DMS79 (cell line): ENCODE data around the gene FOXP1.
"Not testable (repeated sequence)": the region's sequence is repeated elsewhere in the genome, so short reads cannot be mapped to it uniquely, and the experiment has no call there.

Experiments
- DNase-seq: peaks from one replicate; lab custom pipeline; 2025; lab: John Stamatoyannopoulos, UW

The FOXP1 gene

GRCh38 chr3:71033681-71034220, 549.8 kb downstream of the FOXP1 start:
- DNase-seq: no peak

DNA sequence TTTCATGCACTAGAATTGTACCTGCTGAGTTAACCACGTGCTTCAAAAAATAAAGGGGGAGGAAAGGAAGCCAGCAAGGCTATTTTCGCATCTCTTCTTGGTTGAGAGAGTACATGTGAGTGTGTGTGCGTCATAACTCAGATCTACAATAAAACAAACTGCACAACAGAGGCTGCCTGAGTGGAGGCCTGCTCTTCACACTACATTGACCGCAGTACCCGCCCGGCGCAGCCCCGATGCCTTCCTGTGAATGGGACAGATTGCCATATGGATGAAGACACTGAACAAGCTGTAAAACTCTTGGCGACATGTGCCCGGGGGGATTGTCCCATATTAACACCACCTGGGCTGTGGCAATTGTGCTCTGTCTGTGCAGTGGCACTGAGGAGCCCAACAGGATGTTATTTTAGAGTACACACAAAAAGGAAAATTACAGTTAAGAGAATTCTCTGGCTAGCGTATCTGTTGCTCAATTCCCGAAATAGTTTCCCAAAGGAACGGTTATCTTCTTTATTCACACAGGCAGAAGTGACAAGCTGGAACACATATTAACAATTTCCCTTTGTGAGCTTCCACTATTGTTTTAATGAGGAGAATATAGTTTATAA, 551.5 kb downstream of the FOXP1 start:
- no peak for DNase-seq

- no peak for DNase-seq
Measured at GRCh38 chr3:71031181-71031580, 552.3 kb downstream of the FOXP1 start.

DNA sequence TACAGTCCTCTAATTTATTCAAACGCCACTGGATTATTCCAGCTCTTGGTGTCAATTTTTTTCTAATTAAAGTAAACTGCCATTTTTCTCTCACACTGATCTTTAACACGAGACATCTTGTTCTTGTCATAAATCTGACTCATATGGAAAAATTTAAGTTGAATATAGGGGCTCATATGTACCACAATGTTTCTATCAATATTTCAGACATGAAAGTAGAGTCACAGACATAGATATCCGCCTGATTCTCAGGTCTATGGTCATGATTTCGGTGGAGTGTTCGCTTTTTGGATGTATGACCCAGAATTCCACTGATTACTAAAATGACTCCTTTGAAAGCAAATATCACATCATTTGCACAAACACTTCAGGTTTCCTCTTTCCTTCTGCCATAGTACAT, 552.8 kb downstream of the FOXP1 start:
- no peak for DNase-seq

GRCh38 chr3:71029770-71030169, 553.8 kb downstream of the FOXP1 start:
- DNase-seq: no peak

DNA sequence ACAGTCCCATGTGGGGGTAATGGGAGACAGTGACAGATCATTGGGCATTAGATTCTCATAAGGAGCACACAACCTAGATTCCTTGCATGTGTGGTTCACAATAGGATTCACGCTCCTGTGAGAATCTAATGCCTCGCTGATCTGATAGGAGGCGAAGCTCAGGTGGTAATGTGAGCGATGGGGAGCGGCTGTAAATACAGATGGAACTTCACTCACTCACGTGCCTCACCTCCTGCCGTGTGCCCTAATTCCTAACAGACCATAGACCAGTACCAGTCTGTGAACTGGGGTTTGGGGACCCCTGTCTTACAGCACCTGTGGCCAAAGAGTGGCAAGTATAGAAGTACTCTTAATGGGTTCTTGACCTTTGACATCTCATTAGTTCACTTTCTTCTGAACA, 554.7 kb downstream of the FOXP1 start:
- no peak for DNase-seq

DNA sequence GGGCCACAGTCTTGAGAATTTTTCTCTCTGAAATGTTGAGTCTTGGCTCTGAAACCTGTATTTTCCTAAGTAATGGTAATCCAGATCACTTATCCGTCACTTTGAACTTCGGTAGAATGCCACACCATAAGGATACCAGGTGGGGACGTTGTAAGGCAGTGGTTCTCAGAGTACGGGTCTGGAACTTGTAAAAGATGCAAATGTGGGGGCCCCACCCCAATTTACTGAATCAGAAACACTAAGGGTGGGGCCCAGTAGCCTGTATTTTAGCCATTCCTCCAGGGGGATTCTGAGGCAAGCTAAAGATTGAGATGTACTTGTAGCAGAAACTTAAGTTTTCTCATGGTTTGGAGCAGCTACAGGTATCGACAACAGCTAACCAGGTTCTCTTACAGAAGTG, 555.3 kb downstream of the FOXP1 start:
- DNase-seq: no peak

DNA sequence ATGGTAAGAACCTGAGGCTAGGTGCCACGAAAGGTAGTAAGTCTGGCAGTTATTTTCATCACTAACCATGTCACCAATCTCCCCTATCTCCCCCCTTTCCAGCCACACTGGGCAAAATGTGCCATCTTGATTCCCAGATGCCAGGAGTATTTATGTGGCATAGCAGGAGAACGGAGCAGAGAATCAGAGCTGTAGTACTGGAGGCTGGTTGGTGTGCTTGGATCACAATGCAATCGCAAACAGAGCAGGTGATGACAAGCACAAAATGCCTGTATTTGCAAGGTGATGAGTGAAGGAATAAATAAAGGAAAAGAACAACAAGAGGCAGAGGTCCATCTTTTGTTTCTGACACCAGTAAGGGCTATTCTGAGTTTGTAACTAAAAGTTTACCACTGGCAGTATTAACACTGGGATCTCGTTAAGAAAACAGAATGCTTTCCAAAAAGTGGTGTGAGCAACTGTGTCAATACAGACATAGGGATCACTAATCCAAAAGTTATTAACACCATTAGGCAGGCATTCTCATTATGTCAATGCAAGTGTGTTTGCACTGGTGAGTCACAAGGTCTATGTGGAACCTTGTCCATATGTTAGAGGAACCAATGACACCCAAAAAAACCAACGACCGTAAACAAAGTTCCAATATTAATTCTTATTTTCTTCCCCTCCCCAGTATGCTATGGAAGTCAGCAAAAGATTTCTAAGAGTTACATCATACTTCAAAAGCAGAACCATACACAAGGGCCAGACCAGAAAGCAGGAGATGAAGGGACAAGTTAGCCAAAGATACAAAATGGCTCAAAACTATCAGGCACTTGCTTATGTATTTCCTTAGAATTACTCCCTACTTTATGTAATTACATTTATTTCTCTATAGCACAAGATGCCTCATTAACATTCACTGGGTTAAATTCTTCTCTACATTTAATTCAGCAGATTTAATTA, 556.6 kb downstream of the FOXP1 start:
- DNase-seq: no peak

DNA sequence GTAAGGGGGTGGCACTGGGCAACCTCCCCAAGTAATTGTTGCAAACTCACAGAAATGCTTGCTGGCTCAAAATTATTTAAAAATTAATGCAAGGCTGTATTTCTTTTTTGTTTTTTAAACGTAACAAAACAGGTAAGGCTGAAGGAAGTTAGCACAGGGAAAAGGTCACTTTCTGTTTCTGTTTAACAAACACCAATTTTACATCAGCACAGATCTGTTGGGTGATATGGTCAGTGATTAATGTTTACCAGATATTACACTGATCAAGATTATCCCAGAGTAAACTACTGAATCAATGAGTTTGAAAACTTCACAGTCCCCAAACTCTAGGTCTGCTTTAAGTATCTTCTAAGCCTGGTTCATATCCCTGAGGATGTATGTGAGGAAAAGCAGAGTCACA, 558.0 kb downstream of the FOXP1 start:
- DNase-seq: no peak

- no peak for DNase-seq
Measured at GRCh38 chr3:71025010-71025409, 558.5 kb downstream of the FOXP1 start.

DNA sequence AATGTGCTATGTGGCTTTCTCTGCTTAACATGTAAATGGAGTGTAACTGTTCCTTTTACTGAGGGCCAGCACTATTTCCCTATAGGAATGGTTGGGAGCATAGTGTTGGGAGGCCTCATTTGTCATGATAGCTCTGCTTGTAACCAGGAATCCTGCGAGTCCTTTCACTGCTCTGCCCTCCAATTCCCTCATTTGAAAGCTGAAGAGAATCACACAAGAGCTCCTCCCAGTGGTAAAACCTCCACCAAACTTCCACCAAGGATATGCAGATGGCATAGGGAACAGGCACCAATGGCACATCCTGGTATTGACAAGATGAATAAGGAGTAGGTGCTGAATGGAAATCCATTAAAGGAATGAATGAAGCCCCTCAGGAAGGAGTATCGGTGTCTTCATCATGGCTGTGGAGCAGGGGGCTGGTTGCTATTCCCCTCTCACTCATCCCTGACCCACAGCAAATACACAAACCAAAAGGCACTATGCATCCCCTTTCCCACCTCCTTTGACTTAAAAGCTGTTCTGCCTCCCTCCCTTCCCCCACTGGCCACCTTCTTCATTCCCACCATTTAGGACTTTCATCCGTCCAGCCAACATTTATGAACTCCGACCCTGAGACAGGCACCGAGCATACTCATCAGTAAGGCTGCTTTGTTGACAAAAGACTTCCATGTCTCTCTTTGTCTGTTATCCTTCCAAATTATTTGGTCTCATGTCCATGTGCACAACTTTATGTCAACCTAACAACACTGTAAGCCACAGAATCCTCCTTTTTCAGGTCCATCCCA, 560.8 kb downstream of the FOXP1 start:
- no peak for DNase-seq

DNA sequence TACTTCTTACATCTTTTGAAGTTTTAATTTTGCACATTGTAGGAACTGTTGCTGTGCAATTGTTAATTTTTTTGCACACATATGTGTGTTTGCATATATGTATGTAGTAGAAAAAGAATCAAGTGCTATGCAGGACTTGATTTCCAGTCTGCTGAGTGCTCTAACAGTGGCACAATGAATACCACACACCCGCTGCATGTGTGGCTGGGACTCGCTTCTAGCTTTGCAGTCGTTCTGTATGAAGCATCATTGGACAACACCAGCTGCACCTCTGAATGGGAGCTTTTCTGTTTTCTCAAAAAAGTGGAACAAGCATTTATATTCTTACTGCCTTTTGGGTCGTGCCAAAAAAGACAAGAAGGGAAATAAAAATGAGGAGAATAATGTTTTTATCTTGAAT, 564.7 kb downstream of the FOXP1 start:
- no peak for DNase-seq

- no peak for DNase-seq
Measured at GRCh38 chr3:71016178-71016845, 567.2 kb downstream of the FOXP1 start.

GRCh38 chr3:71014616-71015015, 568.9 kb downstream of the FOXP1 start:
- DNase-seq: not testable (repeated sequence)

DNA sequence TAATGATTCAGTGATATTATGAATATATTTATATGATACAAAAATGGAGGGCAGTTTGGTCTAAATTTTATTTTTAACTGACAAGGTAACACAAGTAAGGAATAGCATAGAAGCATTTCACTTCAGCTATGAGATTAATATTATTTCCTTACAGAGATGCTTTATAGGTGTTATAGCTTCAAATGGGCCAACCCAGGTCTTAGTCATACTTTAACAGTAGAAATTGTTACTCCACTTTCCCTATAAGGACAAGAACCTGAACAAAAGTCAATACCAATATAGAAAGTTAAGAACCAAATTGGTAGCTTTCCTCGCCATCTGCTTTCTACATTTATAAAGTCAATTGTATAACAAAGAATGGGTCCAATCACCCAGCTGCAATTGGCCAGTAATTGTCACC, 570.6 kb downstream of the FOXP1 start:
- DNase-seq: no peak

GRCh38 chr3:71011565-71012287, 571.8 kb downstream of the FOXP1 start:
- no peak for DNase-seq

DNA sequence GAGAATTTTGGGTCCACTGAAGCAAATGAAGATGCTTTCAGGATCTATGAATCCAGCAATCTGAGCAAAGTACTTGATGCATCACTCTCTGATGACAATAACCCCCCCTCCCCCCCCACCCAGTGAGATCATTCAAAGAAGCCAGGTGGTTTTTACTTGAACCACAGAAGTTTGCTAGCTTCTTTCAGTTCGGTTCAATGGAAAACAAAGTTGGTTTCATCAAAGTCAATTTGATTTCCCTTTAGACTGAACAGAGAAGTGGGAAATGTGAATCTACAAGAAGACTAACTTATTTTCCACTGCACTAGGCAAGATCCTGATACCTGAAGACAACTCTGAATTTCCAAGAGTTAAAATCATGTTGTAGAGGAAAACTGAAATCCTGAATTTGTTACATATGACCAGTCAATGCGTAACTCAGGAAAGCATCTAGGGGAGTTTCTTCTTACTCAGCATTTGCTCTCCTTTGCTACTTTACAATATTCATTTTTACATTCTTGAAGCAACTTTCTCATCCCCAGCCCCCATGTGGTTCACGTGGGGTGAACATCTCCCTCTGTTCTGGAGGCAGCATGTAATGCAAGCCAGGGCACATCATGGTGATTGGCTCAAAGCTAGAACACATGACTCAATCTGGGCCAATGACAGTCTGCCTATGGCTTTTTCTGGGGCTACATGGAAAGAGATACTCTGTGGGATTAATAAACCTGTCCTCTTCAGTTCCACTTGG, 572.6 kb downstream of the FOXP1 start:
- DNase-seq: no peak

DNA sequence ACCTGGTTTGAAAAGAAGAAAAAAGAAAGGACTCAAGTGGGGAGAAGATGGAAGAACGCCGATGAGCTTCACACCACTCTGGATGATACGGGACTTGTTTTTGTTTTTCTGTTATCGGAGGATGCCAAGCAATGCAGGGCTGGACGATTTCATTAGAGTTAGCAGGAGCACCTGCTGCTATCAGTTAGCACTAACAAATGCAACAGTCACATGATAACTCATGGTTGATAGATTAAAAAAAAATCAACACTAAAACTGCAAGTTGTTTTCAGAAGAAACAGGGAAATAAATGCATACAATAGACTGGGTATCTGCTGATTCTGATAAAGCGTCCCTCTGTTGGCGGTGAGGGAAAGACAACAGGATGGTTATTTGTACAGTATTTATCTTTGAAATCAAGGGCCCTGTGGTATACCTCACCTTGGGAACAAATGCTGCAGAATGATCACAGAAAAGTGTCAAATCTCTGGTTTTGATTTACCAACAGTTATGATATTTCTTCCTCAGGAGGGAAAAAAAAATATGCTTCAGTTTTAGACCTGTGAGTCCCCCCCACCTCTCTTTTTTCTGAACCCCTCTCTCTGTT, 575.1 kb downstream of the FOXP1 start:
- no peak for DNase-seq

DNA sequence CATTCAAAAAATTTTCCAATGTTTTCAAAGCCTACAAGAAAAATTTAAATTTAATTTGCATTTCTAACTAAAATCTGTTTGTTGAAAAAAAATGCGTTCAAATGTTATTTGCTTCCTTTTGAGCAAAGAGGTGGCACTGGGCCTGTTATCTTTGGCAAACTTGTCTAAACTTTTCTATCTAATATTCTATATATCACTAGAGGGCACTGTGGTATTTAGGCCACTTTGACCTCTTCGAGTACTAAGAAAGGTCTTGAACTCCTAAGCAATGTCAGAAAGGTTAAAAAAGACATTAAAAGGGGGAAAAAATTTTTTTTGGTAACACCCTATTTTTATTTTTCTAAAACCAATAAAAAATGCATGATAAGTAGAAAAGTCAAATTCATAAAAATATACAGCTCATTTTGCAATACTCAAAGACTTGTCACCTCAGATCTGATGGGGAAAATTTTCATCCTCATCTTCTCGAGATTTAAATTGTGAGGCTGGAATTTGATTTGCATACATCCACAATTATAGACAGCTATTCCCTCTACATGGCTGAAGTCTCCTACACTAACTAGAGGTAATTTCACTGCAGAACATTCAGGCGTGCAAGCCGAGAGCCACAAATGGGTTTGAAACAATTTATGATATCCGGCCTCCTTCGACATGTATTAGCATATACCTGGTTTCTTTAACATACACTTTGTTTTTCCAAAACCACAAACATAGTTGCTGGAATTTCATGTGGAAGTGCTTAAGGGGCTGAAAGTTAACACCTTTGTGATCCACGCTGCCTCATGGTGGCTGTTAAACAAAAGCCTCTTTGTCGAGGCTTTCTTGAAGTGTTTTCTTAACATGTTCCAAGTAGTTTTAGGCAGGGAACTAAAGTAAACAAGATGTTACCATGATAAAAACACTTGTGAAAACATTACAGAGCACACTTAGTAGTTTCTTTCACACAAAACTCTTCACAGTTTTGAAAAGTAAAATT, 576.4 kb downstream of the FOXP1 start:
- no peak for DNase-seq
